Measurements from ENCODE around the gene C6orf89. TPM values are rescaled to one million over a fixed set of nuclear protein-coding genes. Genes with fewer than 3 reads are reported as not detected.

Gene C6orf89
- total RNA-seq, 2 donors from 2014 or later, result 31.6 to 31.9 TPM

- ATAC-seq (no peak), DNase-seq (ENCODE audit: low spot score in 2 of 2) (no peak)
- no peaks in the 10 kb centered on the region for H3K9me3 Mint-ChIP-seq
- peaks cover 4 to 30% of the 10 kb centered on the region in 2 donors for H3K36me3 Mint-ChIP-seq
- peak overlapping the region; percentile 70 to 76 for H3K27ac Mint-ChIP-seq
Measured at GRCh38 chr6:36976007-36976264, 90.2 kb downstream of the C6orf89 start.

- ATAC-seq (no peak), DNase-seq (ENCODE audit: low spot score in 2 of 2) (no peak)
- Mint-ChIP-seq H3K27ac (no peak overlapping the region), H3K9me3 (no peaks in the 10 kb centered on the region), H3K36me3 (peaks cover 5 to 25% of the 10 kb centered on the region in 2 donors)
Measured at GRCh38 chr6:36976509-36976908, 90.8 kb downstream of the C6orf89 start.

GRCh38 chr6:36976931-36977330, 91.2 kb downstream of the C6orf89 start:
- Mint-ChIP-seq H3K9me3 (no peaks in the 10 kb centered on the region), H3K27ac (no peak overlapping the region), H3K36me3 (peaks cover 9 to 21% of the 10 kb centered on the region in 2 donors)
- ATAC-seq, result no peak
- no peak for DNase-seq (ENCODE audit: low spot score in 2 of 2)

GRCh38 chr6:36977470-36977941, 91.8 kb downstream of the C6orf89 start:
- no peak overlapping the region for H3K27ac Mint-ChIP-seq
- peaks cover 9 to 15% of the 10 kb centered on the region in 2 donors for H3K36me3 Mint-ChIP-seq
- no peaks in the 10 kb centered on the region for H3K9me3 Mint-ChIP-seq
- DNase-seq (ENCODE audit: low spot score in 2 of 2) (no peak), ATAC-seq (peak in 1 of 2 donors; percentile 34)

Other genes with a start within 250 kb of the C6orf89 start
- gene CDKN1A, start 207.2 kb upstream of the C6orf89 start, total RNA-seq, result 100 to 1,000 TPM in 1 of 2 donors, 10 to 100 TPM in 1; 43.3 to 146 TPM
- under 1 TPM; 0.07 to 0.12 TPM for gene RAB44, start 188.1 kb upstream of the C6orf89 start, total RNA-seq
- 1 to 10 TPM in 1 of 2 donors, under 1 TPM in 1; 0.25 to 3.0 TPM for gene CPNE5, start 46.5 kb upstream of the C6orf89 start, total RNA-seq
- gene PPIL1, start 11.1 kb upstream of the C6orf89 start, total RNA-seq, result 10 to 100 TPM; 23.4 to 44.3 TPM
- 1 to 10 TPM in 1 of 2 donors, under 1 TPM in 1; 0.30 to 1.7 TPM for gene PI16, start 68.8 kb downstream of the C6orf89 start, total RNA-seq
- gene MTCH1, start 100.2 kb downstream of the C6orf89 start, total RNA-seq, result 100 to 1,000 TPM; 129 to 139 TPM
- 1 to 10 TPM; 1.3 to 2.4 TPM for gene FGD2, start 119.7 kb downstream of the C6orf89 start, total RNA-seq